LoVo (cell line): ENCODE measurements around the gene ETV1.

Source experiments
- DNase-seq: peaks from one replicate; pipeline ENCODE4 v3.0.0-alpha.2; 2016; ENCODE audit warnings: low spot score

The ETV1 gene

DNA sequence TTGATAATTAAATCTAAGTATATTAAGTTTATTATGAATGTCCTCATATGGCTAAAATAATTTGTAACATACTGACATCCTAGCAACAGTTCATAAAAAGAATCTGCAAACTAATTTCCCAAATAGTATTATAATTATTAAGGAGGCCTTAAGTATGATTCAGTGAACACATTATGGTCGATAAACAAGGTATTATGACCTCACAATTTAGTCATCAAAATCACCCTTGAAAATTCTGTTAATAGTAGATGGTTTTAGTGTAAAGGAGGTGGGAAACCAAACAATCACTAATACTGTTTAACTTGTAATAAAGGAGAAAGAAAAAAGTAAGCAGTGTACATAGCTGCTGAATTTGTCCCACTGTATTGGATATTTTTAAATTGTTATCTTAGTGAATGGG lies 2.1 kb downstream of the ETV1 start:
- no peak for DNase-seq

DNA sequence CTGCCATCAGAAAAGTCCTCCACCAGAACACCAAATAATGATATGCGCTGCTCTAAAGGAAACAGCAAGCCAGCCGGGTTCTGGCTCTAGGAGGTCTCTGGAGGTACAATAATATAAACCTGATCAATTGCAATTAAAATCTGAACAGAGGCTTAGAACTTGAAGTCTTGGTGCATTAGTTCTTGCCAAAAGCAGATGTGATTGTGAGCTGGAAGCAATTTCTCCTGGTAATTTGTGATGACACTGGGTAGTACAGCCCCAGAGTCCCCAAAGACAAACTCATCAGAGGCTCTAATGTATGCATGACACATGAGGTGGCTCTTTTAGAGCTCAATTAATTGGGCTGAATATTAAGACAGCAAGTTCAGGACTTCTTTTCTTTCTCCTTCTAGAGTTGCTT lies 3.3 kb downstream of the ETV1 start:
- no peak for DNase-seq

DNA sequence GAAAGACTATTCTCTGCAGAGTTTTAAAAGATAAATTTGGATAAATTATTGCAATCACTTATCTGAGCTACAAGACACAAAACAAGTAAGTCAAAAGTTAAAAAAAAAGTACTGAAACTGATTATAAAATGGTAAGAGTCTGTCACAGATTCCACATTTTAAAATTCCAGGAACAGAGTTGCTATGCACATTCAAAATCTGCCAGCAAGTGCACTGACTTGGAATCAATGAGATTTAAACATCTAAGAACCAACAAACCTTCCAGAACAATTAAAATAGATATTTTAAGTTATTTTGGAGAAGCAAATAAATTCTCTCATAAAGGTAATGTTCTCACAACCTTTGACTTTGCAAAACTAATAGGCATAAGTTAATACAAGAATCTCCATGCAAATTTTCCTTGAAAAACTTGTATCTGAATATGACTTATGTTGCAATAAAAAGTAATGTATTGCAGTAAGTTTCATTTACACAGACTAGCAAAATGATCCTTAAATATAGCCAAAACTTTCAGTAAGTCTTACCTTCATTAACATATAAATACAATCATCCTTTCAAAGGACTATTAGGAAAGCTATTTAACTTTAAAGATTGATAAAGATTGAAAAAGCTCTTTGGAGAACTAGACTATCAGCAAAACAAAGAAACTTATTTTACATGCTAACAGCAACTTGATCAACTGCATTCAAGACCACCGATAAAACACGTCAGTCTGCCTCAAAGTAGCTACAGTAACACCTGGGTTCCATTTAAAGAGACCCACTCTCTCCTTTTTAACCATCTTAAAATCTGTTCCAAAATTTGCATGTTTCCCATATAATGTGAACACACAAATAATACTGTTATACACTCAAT lies 4.4 kb downstream of the ETV1 start:
- DNase-seq = no peak

DNA sequence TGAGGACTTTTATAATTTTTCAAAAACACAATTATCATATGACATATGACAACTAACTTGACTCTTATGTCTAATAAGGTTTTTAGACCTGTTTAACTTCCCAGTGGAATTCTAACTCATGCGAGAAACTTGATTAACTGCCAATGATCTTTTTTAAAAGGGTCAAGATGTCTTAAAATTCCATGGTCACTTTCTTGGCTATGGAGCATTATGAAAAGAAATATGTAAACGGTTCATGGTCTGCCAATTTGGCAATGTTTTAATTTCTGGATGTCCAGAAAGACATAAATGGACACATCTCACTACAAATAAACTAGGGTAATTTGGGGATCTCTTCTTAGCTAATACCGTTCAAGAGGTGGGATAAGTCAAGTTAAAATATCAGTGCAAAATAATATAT lies 5.4 kb downstream of the ETV1 start:
- no peak for DNase-seq

DNA sequence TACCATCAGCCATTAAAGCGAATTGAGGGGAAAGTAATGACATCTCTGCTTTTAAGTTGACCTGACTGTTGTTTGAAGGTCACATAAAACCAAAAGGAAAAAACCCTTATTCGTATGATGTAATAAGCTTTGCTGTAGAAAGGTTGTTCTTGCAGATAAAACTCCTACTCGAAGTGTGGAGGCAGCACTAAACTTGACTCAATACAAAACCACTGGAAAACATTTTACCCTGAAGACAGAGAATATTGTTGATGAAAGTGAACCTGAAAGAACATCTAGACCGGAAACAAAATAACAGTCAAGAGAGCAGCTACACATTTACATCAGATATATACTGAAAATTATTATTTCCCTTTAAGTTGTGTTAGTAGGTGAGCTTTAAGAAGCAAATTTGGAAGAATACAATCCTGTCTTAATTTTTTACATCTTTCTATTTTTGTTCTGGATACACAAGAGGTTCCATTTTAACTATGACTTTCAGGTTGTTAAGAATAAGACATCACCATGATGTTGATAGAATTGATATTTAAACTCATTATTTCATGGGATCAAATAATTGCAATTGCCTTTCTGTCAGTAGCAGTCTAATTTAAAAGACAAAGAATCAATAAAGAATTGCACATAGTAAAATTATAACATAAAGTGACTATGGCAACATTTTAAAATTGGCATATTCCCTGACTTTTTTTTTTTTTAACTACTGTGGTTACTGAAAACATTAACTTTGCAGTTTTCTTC lies 6.4 kb downstream of the ETV1 start:
- DNase-seq = no peak

DNA sequence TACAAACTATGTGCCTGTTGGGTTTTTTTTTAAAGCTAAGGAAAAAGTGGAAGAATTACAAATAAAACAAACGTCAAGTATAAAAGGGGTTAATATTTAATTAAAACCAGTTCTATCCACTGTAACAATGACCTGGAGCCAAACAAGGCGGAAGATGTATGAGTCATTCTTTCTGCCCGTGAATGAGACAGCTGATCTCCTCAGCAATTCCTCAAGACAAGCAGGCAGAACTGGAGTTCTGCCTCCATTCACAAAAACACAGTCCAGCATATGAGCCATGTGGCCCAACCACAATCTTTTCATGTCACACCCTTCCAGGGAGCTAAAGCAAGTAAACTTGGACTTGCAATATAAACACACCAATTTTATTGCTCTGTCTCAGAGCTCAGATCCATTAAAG lies 8.4 kb downstream of the ETV1 start:
- peak; percentile 88 for DNase-seq

DNA sequence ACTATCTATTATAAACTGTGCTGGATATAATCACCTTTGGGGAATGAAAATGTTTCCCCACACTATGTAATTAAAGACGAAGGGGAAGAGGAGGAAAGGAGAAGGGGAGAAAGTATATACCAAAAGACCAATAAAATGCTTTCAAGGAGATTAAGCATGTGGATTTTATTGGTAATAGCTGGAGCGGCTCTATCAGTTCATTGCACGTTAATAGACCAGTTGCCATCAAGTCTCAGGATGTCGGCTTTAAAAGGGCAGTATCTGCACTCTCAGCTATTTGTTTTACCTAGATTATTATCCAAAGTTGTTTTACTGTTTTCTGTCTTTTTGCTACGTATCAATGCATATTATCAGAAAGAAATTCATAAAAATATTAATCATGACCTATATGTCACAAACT lies 9.0 kb downstream of the ETV1 start:
- DNase-seq = no peak

DNA sequence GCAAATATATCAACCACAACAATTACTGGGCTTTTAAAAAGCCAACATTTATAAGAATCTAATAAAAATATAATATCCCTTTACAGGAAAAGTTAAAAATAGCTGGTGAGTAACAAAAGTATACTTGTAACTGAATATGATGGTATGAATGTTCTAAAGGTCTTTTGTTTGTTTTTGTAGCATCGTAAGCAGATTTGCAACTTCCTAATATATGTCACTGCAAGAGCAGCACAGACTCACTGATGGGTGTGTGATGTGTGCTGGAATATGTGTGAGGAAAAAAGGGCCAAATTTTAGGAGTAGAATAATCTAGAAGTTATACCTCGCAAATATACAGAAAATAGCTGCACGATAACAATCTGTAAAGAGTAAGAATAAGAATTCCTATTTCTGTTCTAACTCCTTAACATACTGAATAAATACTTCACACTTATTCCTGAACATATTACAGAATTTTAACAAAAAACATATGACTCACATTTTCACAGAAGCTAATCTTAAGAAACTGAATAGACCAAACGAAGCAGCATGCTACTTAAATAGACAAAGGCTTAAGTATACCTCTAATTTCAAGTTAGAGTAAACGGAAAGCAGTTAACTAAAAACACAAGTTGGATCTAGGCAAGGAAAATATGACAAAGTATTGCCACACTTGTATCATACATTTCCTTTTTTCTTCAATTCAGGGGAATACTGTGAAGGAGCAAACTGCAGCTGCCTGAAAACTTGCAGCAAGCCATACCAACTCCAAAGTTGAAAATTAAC lies 9.6 kb downstream of the ETV1 start:
- DNase-seq = no peak

DNA sequence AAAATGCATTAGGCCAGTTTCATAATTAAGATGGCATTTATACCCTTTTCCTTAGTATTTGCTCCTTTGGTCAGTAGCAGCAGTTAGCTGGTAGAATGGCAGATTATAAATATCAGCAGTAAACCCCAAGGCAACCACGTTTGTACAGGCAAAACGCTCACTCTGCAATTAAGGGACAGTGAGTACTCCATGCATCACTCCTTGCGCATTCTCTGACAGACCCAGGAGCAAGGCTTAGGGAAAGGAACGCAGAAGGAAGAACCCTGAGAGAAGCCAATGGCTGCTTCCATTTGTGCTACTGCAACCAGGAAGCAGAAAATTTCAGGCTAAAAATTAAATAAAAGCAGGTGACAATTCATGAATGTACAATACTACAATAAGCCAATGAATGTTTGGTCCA lies 12.9 kb downstream of the ETV1 start:
- DNase-seq = no peak

DNA sequence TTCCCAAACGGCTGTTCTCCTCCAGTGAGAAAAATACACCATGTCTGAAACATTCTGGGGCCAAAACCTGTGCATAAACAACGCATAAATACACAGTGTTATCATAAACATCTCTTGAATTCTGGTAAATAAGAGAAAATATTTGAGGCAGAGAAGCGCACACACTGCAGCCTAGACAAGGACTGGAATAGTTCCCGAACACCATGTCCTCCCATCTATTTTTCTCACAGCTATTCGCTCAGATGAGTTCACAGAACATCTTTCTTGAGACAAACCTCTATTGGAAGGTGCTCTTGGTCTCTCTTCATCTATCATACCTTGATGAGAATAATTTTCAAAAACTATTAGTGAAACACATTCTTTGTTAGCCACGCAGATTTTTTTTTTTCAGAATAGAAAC lies 24.4 kb downstream of the ETV1 start:
- no peak for DNase-seq

DNA sequence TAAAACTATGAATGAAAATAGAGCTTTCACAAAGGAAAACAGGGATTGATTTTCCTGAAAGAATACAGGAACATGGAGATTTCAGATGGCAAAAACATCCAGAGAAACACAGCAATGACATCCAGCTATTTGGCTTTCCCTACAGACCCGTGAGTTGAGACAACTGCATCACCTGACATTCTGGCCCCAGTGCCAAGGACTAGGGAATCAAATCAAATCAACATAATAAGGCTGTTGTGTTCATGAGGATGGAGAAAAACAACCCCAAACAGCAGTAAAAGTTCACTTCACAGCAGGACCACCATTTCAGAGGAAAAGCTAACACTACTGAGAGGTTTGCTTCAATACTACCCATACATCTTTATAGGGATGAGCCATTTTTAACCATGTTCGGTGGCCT lies 25.5 kb downstream of the ETV1 start:
- DNase-seq = no peak

DNA sequence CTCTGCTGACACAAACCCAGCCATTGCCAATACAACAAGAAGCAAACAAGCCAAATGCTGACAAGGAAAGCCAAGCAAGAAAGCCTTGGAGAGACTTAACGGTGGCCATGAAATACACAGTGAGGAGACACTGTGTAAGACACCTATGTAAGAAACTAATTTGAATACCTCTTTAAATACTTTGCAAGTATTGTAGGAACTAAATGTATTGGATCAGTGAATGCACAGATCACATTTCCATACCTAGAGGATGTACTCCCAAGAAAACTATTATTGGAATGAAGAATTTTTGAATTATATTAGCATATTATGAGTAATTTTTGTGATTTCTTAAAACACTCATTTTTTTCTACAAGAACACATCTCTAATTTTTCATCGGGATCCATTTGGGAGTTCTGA lies 34.0 kb downstream of the ETV1 start:
- no peak for DNase-seq

DNA sequence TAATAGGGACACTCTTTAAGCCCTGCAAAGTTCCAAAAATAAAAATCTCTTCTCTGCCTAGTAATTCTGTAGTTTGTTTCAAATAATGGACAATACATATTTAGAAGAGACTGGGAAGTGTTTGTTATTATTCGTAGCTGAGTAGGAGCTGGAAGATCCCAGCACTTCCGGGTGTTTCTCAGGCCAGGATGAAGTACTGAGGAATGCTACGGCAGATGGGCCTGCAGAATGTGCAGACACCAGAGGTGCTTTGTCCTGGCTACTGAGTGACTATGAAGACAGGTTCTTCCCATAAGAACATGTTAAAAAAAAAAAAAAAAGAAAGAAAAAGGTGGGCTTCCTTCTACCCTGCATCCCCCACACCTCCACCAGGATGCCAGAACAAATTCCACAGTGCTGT lies 36.1 kb downstream of the ETV1 start:
- DNase-seq = no peak

DNA sequence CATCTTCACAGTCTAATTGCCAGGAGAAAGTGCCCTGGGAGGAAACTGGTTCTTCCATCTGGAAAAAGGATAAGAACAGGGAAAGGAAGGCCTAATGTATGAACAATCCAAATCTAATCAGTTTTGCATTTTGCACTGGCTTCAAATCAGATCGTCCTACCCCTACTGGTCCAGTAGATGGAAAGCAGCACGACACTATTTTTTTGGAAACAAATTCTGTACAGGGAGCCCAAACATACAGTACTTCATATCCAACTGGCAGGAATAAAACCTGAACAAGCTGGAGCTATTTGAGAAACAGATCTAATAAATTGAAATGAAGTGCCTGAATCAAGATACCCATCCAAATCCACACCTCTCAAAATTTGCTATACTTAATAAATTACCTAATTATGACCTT lies 36.5 kb downstream of the ETV1 start:
- no peak for DNase-seq

DNA sequence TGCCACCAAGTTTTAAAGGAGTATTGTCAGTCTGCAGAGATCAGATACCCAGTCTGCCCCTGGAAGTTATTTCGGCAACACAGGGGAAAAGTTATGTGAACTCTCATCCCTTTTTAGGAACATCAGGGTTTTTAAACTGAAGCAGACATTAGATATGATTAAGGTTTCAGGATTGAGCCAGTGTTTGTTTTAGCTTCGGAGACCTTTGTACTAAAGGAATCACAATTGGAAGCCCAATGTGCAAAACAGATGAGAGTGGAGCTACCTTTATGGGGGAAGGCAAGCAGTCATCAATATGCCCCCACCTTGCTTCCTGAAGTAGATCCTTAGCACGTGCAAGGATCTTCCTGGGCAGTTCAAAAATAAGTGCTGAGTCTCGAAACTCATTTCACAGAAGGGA lies 39.5 kb downstream of the ETV1 start:
- no peak for DNase-seq

DNA sequence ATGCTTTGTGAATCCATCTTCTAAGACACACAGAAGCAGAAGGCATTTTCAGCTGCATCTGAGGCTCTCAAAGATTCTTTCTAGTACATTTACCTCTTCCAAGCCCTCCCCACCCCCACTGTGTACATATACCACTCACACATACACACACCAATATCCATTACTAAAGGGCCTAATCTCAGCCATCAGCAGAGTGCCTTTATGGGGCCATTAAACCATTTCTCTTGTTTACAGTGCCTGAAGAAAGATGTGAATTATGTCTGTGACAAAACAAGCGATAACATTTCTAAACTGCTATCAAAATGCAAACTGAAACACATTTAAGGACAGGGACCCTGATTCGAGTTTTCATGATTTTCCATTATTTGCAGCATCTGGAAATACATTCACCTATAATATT lies 40.0 kb downstream of the ETV1 start:
- no peak for DNase-seq

DNA sequence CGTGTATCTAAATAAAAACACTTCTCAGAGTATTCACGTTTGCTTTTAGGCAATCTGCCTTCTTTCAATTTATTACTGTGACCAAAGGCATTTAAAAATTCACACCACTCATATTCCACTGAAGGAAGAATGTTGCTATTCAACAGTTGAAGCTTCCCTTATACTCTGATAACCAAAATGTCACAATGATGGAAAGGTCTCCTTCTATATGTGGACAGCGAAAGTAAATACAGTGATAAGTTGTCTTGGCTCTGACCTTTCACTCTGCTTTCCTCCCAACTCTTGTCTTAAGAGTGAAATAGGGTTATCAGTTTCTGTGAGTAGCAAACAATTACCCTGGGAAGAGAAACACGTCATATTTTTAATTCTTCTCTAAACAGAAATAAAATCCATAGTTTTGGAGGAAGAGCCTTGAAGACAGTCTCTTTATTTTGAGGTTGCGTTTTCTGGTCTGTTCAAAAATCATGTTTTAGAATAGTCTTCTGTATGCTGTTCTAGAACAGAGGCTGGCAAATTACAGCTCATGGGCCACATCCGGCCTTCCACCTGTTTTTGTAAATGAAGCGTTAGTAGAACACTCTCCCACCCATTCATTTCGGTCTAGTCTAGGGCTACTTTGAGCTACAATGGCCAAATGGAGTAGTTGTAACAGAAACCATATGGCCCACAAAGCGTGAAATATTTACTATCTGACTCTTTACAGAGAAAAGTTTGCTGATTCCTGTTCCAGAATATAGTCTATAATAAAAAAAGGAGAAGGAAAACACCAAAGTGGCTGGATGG lies 41.3 kb downstream of the ETV1 start:
- DNase-seq = no peak

DNA sequence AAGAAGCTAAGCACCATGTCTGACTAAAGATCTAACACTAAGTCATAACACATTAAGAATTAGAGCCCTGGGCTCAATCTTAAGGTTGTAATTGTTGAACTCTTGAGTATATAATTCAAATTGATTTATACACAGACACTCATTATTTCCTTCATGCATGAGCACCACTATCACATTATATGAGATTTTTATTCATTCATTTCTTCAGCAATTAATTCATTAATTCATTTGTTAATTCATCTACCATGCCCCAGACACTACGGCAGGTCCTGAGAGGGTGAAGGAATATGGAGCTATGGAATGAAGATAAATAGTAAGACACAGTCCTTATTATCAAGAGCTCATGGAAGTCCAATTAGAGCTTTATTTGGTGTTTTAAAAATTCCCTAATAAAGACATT lies 41.9 kb downstream of the ETV1 start:
- DNase-seq = no peak

DNA sequence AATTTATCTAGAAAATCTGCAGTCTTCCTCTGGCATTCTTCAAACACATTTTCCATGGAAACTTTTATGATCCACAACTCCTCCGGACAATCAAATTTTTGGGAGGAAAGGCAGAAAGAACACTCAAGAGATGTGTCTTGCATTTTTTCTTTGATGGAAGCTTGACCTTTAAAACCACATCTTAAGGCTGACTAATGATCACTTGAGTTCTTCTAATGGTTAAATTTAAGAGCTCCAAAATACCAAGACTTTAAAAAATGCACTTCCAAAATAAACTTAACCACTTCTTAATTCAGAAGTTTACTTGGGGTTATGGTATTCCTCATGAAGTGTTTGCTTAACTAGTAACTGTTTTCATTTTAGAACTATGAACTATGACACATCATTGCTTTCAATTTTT lies 43.3 kb downstream of the ETV1 start:
- DNase-seq = no peak

DNA sequence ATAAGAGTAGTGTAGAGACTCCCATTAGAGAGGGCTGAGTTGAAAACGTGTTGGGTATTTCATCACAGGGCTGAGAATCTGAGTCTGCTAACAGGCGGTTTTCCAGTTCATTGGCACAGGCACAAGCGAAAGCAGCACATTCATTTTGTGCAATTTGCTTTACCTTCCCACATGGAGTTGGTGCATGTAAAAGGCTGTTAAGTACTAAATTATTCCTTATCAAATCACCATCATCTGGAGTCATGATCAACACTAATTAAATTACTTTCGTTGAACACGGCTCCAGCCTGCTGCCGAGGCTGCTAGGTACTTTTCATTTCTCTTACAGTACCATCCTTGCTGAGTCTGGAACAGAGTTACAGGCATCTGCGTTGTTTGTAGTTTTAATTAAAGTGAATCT lies 43.8 kb downstream of the ETV1 start:
- DNase-seq = no peak

DNA sequence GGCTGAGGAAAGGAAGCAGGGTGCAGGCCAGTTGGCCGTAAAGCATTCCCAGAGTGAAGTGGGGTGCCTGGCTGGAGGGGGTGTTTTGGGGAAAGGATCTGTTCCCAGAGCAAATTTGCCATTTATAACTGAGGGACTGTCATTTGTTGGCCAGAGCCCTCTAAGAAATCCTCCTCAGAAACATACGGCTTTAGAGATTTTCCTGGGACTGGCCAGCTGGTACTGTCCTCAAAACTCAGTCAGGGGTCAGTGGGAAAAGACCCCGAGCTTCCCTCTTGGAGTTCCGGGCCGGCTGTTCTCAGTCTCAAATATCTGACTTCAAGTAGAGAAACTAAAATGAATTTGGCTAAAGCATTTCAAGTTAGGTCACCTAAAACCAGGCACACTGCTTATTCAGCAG lies 55.9 kb downstream of the ETV1 start:
- DNase-seq = no peak

DNA sequence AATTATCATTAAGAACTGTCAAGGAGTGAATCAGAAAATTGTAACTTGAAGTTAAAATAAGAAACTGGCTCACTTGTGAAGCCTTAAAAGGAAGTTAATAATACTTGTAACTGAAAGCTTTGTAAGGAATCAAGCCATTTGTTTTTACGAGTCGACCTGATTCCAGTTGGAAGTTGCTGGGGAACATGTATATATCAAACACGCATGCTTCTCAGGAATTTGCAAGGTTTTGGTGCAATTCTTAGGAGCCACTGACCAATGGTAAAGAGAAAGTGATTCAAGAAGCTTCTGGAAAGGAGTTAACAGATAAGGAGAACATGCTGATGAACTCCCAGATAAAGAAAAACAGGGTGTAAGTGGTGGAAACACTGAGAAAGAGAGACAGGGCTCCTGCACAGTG lies 56.4 kb downstream of the ETV1 start:
- DNase-seq = no peak
